NB4 (cell line): Measurements from ENCODE around the gene NPY4R2.
"Not testable (repeated sequence)": the region's sequence is repeated elsewhere in the genome, so short reads cannot be mapped to it uniquely, and the experiment has no call there.

Source experiments
- DNase-seq: peaks from one replicate; pipeline ENCODE4 v3.0.0; 2010; ENCODE audit warnings: low read depth
- H3K4me3 ChIP-seq: one replicate; pipeline ENCODE4 v1.5.1; 2011; ENCODE audit warnings: mild to moderate bottlenecking, low read depth, low read length, moderate library complexity

The NPY4R2 gene

GRCh38 chr10:47962785-47963184 is 44.3 kb downstream of the NPY4R2 start:
- not testable (repeated sequence) for DNase-seq, H3K4me3 ChIP-seq

- H3K4me3 ChIP-seq, DNase-seq: not testable (repeated sequence)
Observed at GRCh38 chr10:47964280-47965063, 46.0 kb downstream of the NPY4R2 start.

- not testable (repeated sequence) for H3K4me3 ChIP-seq
- peak; percentile 2 for DNase-seq
Observed at GRCh38 chr10:47968988-47969387, 50.5 kb downstream of the NPY4R2 start.

GRCh38 chr10:47970047-47970446 is 51.6 kb downstream of the NPY4R2 start:
- H3K4me3 ChIP-seq, DNase-seq: not testable (repeated sequence)

- DNase-seq, H3K4me3 ChIP-seq: not testable (repeated sequence)
Observed at GRCh38 chr10:47971598-47971997, 53.1 kb downstream of the NPY4R2 start.

- not testable (repeated sequence) for DNase-seq, H3K4me3 ChIP-seq
Observed at GRCh38 chr10:47972077-47972476, 53.6 kb downstream of the NPY4R2 start.
